ENCODE data around the gene COL20A1.

DNA sequence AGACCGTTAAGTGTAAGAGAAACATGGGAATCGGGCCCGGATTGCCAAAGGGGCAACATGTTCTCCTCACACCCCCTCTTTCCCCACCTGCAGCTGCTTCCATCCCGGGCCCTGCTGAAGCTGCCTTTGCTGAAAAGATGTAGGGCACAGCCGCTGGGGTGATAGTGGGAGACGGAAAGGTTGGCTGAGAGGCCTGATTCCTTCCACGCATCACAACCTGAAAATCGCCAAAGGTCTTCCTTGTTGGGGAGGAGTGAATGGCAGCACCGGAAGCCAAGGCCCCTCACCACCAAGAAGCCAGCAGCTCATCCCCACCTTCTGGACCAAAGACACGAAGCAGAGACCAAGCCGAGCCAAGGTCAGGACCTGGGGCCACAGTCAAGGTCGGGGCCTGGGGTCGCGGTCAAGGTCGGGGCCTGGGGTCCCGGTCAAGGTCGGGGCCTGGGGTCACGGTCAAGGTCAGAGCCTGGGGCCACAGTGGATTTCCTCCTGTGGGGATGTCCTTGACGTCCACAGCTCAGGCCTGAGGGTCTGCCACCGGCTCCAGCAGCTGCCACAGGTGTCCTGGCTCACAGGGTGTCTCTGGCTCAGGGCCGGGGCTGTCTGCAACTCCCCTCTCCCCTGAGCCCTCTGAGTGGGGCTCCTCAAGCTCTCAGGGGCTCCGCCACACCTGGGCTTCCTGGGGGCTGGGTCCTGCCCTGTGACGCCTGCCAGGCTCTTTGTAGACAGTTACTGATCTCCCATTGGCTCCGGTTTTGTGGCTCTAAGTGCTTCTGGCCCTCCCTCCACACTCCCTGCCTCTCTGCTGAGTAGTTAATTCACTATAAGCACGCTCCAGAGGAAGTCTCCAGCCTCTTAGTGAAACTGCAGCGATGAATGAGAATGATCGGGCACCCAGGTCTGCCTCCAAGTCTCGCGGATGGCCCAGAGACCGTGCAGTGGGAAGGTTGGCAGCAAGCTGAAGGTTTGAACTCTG is 73.7 kb downstream of the COL20A1 start:
- TF ChIP-seq, protein P1, sequence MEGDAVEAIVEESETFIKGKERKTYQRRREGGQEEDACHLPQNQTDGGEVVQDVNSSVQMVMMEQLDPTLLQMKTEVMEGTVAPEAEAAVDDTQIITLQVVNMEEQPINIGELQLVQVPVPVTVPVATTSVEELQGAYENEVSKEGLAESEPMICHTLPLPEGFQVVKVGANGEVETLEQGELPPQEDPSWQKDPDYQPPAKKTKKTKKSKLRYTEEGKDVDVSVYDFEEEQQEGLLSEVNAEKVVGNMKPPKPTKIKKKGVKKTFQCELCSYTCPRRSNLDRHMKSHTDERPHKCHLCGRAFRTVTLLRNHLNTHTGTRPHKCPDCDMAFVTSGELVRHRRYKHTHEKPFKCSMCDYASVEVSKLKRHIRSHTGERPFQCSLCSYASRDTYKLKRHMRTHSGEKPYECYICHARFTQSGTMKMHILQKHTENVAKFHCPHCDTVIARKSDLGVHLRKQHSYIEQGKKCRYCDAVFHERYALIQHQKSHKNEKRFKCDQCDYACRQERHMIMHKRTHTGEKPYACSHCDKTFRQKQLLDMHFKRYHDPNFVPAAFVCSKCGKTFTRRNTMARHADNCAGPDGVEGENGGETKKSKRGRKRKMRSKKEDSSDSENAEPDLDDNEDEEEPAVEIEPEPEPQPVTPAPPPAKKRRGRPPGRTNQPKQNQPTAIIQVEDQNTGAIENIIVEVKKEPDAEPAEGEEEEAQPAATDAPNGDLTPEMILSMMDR (IDR thresholded peaks at IDR 0.05): no peak
- no peak for TF ChIP-seq POLR2A (IDR thresholded peaks at IDR 0.05)
